Measurements from ENCODE around the gene RNH1. TPM values are rescaled to one million over a fixed set of nuclear protein-coding genes. Genes with fewer than 3 reads are reported as not detected.

RNH1 gene
- total and polyA plus RNA-seq, 2 donors (not counting 1 experiment from before 2014, with no cell fraction given) = 102 to 561 TPM

GRCh38 chr11:534396-535209 is 27.6 kb upstream of the RNH1 start:
- H4K20me1 ChIP-seq (ENCODE audit: control insufficient read depth, extremely low read depth, insufficient read depth, low read length) = no peaks in the 10 kb centered on the region
- H3K27ac ChIP-seq (ENCODE audit: insufficient read depth, low read length) = peak overlapping the region; percentile 61
- no peak for TF ChIP-seq EZH2 (IDR thresholded peaks at IDR 0.05; ENCODE audit: low read length, missing control alignments)
- TF ChIP-seq CTCF (conservative IDR thresholded peaks at IDR 0.05 in 1 of 2, IDR thresholded peaks at IDR 0.05 in 1 of 2; ENCODE audit: low read depth in 1 of 2, low read length in 2 of 2) = no peak
- H3K9ac ChIP-seq (ENCODE audit: insufficient read depth, low read length) = peak overlapping the region; percentile 69
- no peaks in the 10 kb centered on the region for H3K4me1 ChIP-seq (ENCODE audit: control insufficient read depth, extremely low read depth, insufficient read depth, low read length)
- H3K4me3 ChIP-seq (replicated peaks in 1 of 4; ENCODE audit: control extremely low read depth in 1 of 4, insufficient read depth in 1 of 4, low read depth in 3 of 4, low read length in 4 of 4) = peak overlapping the region; percentile 63 to 89 (median 82)
- peaks cover 12% of the 10 kb centered on the region for H3K79me2 ChIP-seq (ENCODE audit: control insufficient read depth, insufficient read depth, low read length)
- H2AFZ ChIP-seq (ENCODE audit: low read length) = no peak overlapping the region
- peaks cover 15% of the 10 kb centered on the region for H3K36me3 ChIP-seq (ENCODE audit: control insufficient read depth, insufficient read depth, low read length)
- H3K4me2 ChIP-seq (ENCODE audit: extremely low read depth, insufficient read depth, low read length) = peak overlapping the region; percentile 94
- H3K9me3 ChIP-seq (ENCODE audit: control insufficient read depth, insufficient read depth, low read depth, low read length) = no peaks in the 10 kb centered on the region
- DNase-seq (ENCODE audit: low read depth in 2 of 2) = peak; percentile 9 to 19
- no peaks in the 10 kb centered on the region for H3K27me3 ChIP-seq (ENCODE audit: control insufficient read depth, insufficient read depth, low read length)

- peak overlapping the region; percentile 94 for H3K4me2 ChIP-seq (ENCODE audit: extremely low read depth, insufficient read depth, low read length)
Measured at GRCh38 chr11:533586-534395, 26.7 kb upstream of the RNH1 start.

More at GRCh38 chr11:533586-534395, 26.7 kb upstream of the RNH1 start:
- no peak for TF ChIP-seq EZH2 (IDR thresholded peaks at IDR 0.05; ENCODE audit: low read length, missing control alignments)
- TF ChIP-seq CTCF (conservative IDR thresholded peaks at IDR 0.05 in 1 of 2, IDR thresholded peaks at IDR 0.05 in 1 of 2; ENCODE audit: low read depth in 1 of 2, low read length in 2 of 2) = no peak
- H3K79me2 ChIP-seq (ENCODE audit: control insufficient read depth, insufficient read depth, low read length) = peaks cover 12% of the 10 kb centered on the region
- H3K27me3 ChIP-seq (ENCODE audit: control insufficient read depth, insufficient read depth, low read length) = no peaks in the 10 kb centered on the region
- no peaks in the 10 kb centered on the region for H3K9me3 ChIP-seq (ENCODE audit: control insufficient read depth, insufficient read depth, low read depth, low read length)
- peak overlapping the region; percentile 69 for H3K9ac ChIP-seq (ENCODE audit: insufficient read depth, low read length)
- H3K36me3 ChIP-seq (ENCODE audit: control insufficient read depth, insufficient read depth, low read length) = peaks cover 15% of the 10 kb centered on the region
- DNase-seq (ENCODE audit: low read depth in 2 of 2) = no peak
- peak overlapping the region; percentile 63 to 89 (median 82) for H3K4me3 ChIP-seq (replicated peaks in 1 of 4; ENCODE audit: control extremely low read depth in 1 of 4, insufficient read depth in 1 of 4, low read depth in 3 of 4, low read length in 4 of 4)
- H3K4me1 ChIP-seq (ENCODE audit: control insufficient read depth, extremely low read depth, insufficient read depth, low read length) = no peaks in the 10 kb centered on the region
- no peak overlapping the region for H2AFZ ChIP-seq (ENCODE audit: low read length)
- no peaks in the 10 kb centered on the region for H4K20me1 ChIP-seq (ENCODE audit: control insufficient read depth, extremely low read depth, insufficient read depth, low read length)
- H3K27ac ChIP-seq (ENCODE audit: insufficient read depth, low read length) = no peak overlapping the region
